GM23248 (cell line): ENCODE measurements around the gene KRT12. TPM values are rescaled to one million over a fixed set of nuclear protein-coding genes. Genes with fewer than 3 reads are reported as not detected.
A peak's percentile ranks its signal among the peaks of the same experiment; 100 is the strongest.
"Not testable (repeated sequence)": the region's sequence is repeated elsewhere in the genome, so short reads cannot be mapped to it uniquely, and the experiment has no call there.

Source experiments
- DNase-seq: peaks from one replicate; pipeline ENCODE4 v3.0.0-alpha.2; 2015
- H2AFZ ChIP-seq: fragments of 200-600 bp; sonication (generic); 2 replicates; pipeline ENCODE4 v1.6.1; 2016; ENCODE audit warnings: antibody characterized with exemption
- H3F3A ChIP-seq: fragments of 200-600 bp; sonication (generic); 2 replicates; pipeline ENCODE4 v1.6.1; 2016; ENCODE audit warnings: mild to moderate bottlenecking, antibody characterized with exemption, mixed run types; ENCODE audit not compliant: insufficient read depth
- H3K27ac ChIP-seq: fragments of 200-600 bp; sonication (generic); 2 replicates; pipeline ENCODE4 v1.5.1; 2016; ENCODE audit warnings: mild to moderate bottlenecking
- H3K27me3 ChIP-seq: fragments of 200-600 bp; sonication (generic); replicated peaks from 2 replicates; pipeline ENCODE4 v1.6.1; 2016; ENCODE audit warnings: mild to moderate bottlenecking; ENCODE audit not compliant: insufficient read depth
- H3K36me3 ChIP-seq: fragments of 200-600 bp; sonication (generic); 2 replicates; pipeline ENCODE4 v1.6.1; 2016; ENCODE audit warnings: low read depth, mild to moderate bottlenecking
- H3K4me1 ChIP-seq: fragments of 200-600 bp; sonication (generic); 2 replicates; pipeline ENCODE4 v1.6.1; 2016; ENCODE audit warnings: mild to moderate bottlenecking; ENCODE audit not compliant: insufficient read depth
- H3K4me2 ChIP-seq: fragments of 200-600 bp; sonication (generic); one replicate; pipeline ENCODE4 v1.6.1; 2016; ENCODE audit warnings: mild to moderate bottlenecking; ENCODE audit not compliant: unreplicated experiment
- H3K4me3 ChIP-seq: fragments of 200-600 bp; sonication (generic); 2 replicates; pipeline ENCODE4 v1.5.1; 2016; ENCODE audit warnings: mild to moderate bottlenecking
- H3K79me2 ChIP-seq: fragments of 200-600 bp; sonication (generic); 2 replicates; pipeline ENCODE4 v1.6.1; 2016; ENCODE audit warnings: mild to moderate bottlenecking; ENCODE audit not compliant: insufficient read depth
- H3K9ac ChIP-seq: fragments of 200-600 bp; sonication (generic); 2 replicates; pipeline ENCODE4 v1.6.1; 2016; ENCODE audit warnings: mild to moderate bottlenecking
- H3K9me2 ChIP-seq: fragments of 200-600 bp; sonication (generic); 2 replicates; pipeline ENCODE4 v1.6.1; 2016; ENCODE audit warnings: mixed run types, mild to moderate bottlenecking, moderate library complexity; ENCODE audit not compliant: insufficient read depth
- H3K9me3 ChIP-seq: fragments of 200-600 bp; sonication (generic); one replicate; pipeline ENCODE4 v1.6.1; 2017; ENCODE audit warnings: low read depth
- H4K20me1 ChIP-seq: fragments of 200-600 bp; sonication (generic); 2 replicates; pipeline ENCODE4 v1.6.0; 2016; ENCODE audit not compliant: insufficient read depth
- EZH2 ChIP-seq: fragments of 200-600 bp; sonication (generic); IDR thresholded peaks from 2 replicates; pipeline ENCODE4 v1.6.1; 2018; ENCODE audit warnings: antibody characterized with exemption, mild to moderate bottlenecking; ENCODE audit not compliant: insufficient read depth, poor library complexity, severe bottlenecking
- EZH2phosphoT487 ChIP-seq: fragments of 200-600 bp; sonication (generic); IDR thresholded peaks from 2 replicates; pipeline ENCODE4 v1.6.1; 2018; ENCODE audit warnings: antibody characterized with exemption, moderate library complexity, mild to moderate bottlenecking, low read depth; ENCODE audit not compliant: insufficient read depth
- WGBS, 2 experiments: methylation state at CpG; one replicate each; pipeline ENCODE4 v1.1.6; 2015 to 2017; ENCODE audit warnings: low lambda C conversion rate in 2 of 2, low coverage in 1 of 2; ENCODE audit errors: missing lambda C conversion rate in 2 of 2; 5-methylcytosine and 5-hydroxymethylcytosine counted together
- in situ Hi-C: fragments of 300-500 bp; cut with MboI; formaldehyde crosslinking; loops from 2 replicates; pipeline ENCODE4 v1.15.0; 2020
- polyA plus RNA-seq: library from polyadenylated mRNA; unstranded; fragments of >200 nt; fragmentation: Nextera tagmentation; extraction: Ambion mirVana; gene quantifications from 2 replicates; pipeline ENCODE4 v1.2.1, GENCODE V29; 2016
- total RNA-seq: library from RNA; depleted of rRNA; stranded (reverse); fragments of >200 nt; shearing (Covaris generic); gene quantifications from 2 replicates; pipeline ENCODE4 v1.2.3, GENCODE V29; 2014

Gene KRT12
- total and polyA plus RNA-seq, 2 experiments from 2014 or later = not detected

DNA sequence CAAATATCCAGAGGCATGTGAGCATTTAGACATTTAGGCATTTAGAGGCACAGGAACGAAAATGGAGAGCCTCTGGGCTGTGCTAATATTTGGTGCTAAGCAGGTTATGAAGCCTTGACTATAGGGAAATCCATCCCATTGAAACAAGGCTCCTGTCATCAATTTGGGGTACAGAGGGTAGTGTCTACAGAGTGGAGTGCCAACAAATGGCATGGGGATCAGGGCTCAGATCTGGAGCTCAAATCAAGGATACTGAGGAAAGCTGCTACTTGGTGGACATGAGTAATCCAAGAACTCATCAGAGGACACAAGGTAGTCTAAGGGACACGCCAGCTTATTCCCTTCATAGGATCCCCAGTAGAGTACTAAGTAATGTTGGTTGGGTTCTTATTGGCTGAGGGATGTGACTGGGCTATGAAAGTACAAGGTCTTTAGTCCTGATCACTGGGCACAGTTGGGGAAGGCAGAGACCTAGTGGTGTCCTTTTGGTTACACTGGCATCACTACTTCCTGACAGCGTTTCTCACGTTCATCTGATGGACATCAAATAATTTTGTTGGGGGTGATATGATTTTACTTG lies 49.8 kb downstream of the KRT12 start:
- no peak overlapping the region for H3K27ac ChIP-seq
- H3K4me3 ChIP-seq = peak overlapping the region; percentile 95
- no peaks in the 10 kb centered on the region for H4K20me1 ChIP-seq
- no peak for TF ChIP-seq EZH2phosphoT487
- TF ChIP-seq EZH2 = no peak
- peak overlapping the region; percentile 86 for H3K4me2 ChIP-seq
- DNase-seq = no peak
- peaks cover 12% of the 10 kb centered on the region; the same call in 1 of the 2 replicates for H3K36me3 ChIP-seq
- no peaks in the 10 kb centered on the region for H3K27me3 ChIP-seq
- WGBS, 2 experiments = 91 to 93% methylated on average over 4 of the region's 4 CpGs
- no peaks in the 10 kb centered on the region for H3K9me2 ChIP-seq
- in situ Hi-C loops = loop anchor here (10.0 kb wide), 1 partner anchor 88 kb away; no protein-coding TSS in a partner anchor
- H3K4me1 ChIP-seq = peaks cover 26% of the 10 kb centered on the region
- no peak overlapping the region for H3K9ac ChIP-seq
- H3K79me2 ChIP-seq = peaks cover 35% of the 10 kb centered on the region
- H3F3A ChIP-seq = peaks cover 43% of the 10 kb centered on the region
- H3K9me3 ChIP-seq = no peaks in the 10 kb centered on the region
- H2AFZ ChIP-seq = no peak overlapping the region

- Histone ChIP-seq H4K20me1 (no peaks in the 10 kb centered on the region), H3K9ac (no peak overlapping the region), H3K4me2 (no peak overlapping the region), H3K36me3 (peaks cover 12% of the 10 kb centered on the region; the same call in 1 of the 2 replicates), H3K27ac (no peak overlapping the region), H3K9me3 (no peaks in the 10 kb centered on the region), H3F3A (peaks cover 41% of the 10 kb centered on the region), H3K27me3 (no peaks in the 10 kb centered on the region), H3K4me3 (no peak overlapping the region), H3K9me2 (no peaks in the 10 kb centered on the region), H3K4me1 (peaks cover 25% of the 10 kb centered on the region), H2AFZ (no peak overlapping the region), H3K79me2 (peaks cover 30% of the 10 kb centered on the region)
- in situ Hi-C loops = loop anchor here (10.0 kb wide), 1 partner anchor 88 kb away; no protein-coding TSS in a partner anchor
- TF ChIP-seq EZH2 (no peak), EZH2phosphoT487 (no peak)
- no peak for DNase-seq
- 96 to 98% methylated on average over 3 of the region's 3 CpGs for WGBS, 2 experiments
These were observed 50.5 kb downstream of the KRT12 start for GRCh38 chr17:40816569-40816968.

DNA sequence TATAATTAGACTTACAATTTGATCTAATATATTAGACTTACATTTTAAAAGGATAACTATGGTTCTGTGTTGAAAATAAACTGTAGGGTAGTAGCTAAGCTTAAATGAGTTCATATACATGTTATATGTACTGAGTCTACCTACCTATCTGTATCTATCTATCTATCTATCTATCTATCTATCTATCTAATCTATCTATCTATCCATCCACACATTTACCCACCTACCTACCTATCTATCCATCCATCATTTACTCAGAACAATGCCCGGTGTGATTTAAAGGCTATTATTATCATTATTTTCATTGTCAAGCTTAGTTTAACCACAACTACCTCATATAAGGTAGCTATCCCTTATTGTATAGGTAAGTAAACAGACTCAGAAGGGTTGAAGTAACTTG lies 51.6 kb downstream of the KRT12 start:
- whole genome bisulfite sequencing, 2 experiments = 98 to 100% methylated on average over 1 of the region's 1 CpG
- in situ Hi-C loops = loop anchor here (10.0 kb wide), 1 partner anchor 89 kb away; no protein-coding TSS in a partner anchor

GRCh38 chr17:40814657-40815056 lies 52.4 kb downstream of the KRT12 start:
- not testable (repeated sequence) for H4K20me1 ChIP-seq, H3K9ac ChIP-seq, H3K27ac ChIP-seq, H3K9me2 ChIP-seq, H2AFZ ChIP-seq, H3K4me2 ChIP-seq, H3K9me3 ChIP-seq, H3K27me3 ChIP-seq, H3K4me3 ChIP-seq, DNase-seq
- WGBS, 2 experiments = 71 to 79% methylated on average over 3 of the region's 3 CpGs
- in situ Hi-C loops = loop anchor here (10.0 kb wide), 1 partner anchor 90 kb away; no protein-coding TSS in a partner anchor
- Histone ChIP-seq H3K4me1 (peaks cover 17% of the 10 kb centered on the region), H3K36me3 (peaks cover 12% of the 10 kb centered on the region; the same call in 1 of the 2 replicates), H3K79me2 (peaks cover 11% of the 10 kb centered on the region), H3F3A (peaks cover 31% of the 10 kb centered on the region)

More for the DNA sequence above, 51.6 kb downstream of the KRT12 start:
- H3K4me1 ChIP-seq = peaks cover 16% of the 10 kb centered on the region
- H3F3A ChIP-seq = peaks cover 31% of the 10 kb centered on the region
- no peak for DNase-seq
- H3K4me3 ChIP-seq = no peak overlapping the region
- no peak overlapping the region for H3K4me2 ChIP-seq
- H3K27me3 ChIP-seq = no peaks in the 10 kb centered on the region
- peaks cover 18% of the 10 kb centered on the region for H3K79me2 ChIP-seq
- H4K20me1 ChIP-seq = no peaks in the 10 kb centered on the region
- H2AFZ ChIP-seq = no peak overlapping the region
- no peaks in the 10 kb centered on the region for H3K9me3 ChIP-seq
- H3K36me3 ChIP-seq = peaks cover 12% of the 10 kb centered on the region; the same call in 1 of the 2 replicates
- no peak overlapping the region for H3K27ac ChIP-seq
- H3K9ac ChIP-seq = no peak overlapping the region
- no peak for TF ChIP-seq EZH2
- no peak for TF ChIP-seq EZH2phosphoT487
- no peaks in the 10 kb centered on the region for H3K9me2 ChIP-seq

DNA sequence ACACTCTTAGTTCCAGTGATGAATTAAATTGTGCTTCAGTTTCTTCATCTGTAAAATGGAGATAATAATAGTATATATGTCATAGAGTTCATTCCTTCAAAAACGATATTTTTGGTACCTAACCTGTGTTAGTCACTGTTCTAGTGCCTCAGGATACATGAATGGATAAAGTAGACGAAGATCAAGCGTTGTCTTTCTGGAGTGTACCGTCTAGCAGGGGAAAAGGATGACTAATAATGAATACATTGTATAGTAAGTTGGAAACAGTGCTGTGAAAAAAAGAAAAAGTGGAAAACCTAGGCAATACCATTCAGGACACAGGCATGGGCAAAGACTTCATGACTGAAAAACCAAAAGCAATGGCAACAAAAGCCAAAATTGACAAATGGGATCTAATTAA lies 53.2 kb downstream of the KRT12 start:
- TF ChIP-seq EZH2phosphoT487 (no peak), EZH2 (no peak)
- peak; percentile 17 for DNase-seq
- no peaks in the 10 kb centered on the region for H3K9me2 ChIP-seq
- H3F3A ChIP-seq = peaks cover 26% of the 10 kb centered on the region
- H3K79me2 ChIP-seq = peaks cover 11% of the 10 kb centered on the region
- no peak overlapping the region for H3K4me2 ChIP-seq
- H3K4me1 ChIP-seq = peaks cover 19% of the 10 kb centered on the region
- H3K9me3 ChIP-seq = no peaks in the 10 kb centered on the region
- H3K9ac ChIP-seq = no peak overlapping the region
- peaks cover 12% of the 10 kb centered on the region; the same call in 1 of the 2 replicates for H3K36me3 ChIP-seq
- no peak overlapping the region for H3K27ac ChIP-seq
- H3K4me3 ChIP-seq = no peak overlapping the region
- WGBS, 2 experiments = 56% methylated on average over 4 of the region's 4 CpGs
- H2AFZ ChIP-seq = no peak overlapping the region
- in situ Hi-C loops = loop anchor here (10.0 kb wide), 1 partner anchor 91 kb away; no protein-coding TSS in a partner anchor
- no peaks in the 10 kb centered on the region for H4K20me1 ChIP-seq
- H3K27me3 ChIP-seq = no peaks in the 10 kb centered on the region
